ENCODE measurements around the gene MAF. TPM values are rescaled to one million over a fixed set of nuclear protein-coding genes. Genes with fewer than 3 reads are reported as not detected.

The MAF gene
- total and polyA plus RNA-seq, 2 of the 13 experiments (the other 11 are each of a cell fraction or from before 2014, with no cell fraction given): 0.07 to 0.31 TPM

GRCh38 chr16:79601092-79601930 lies 774 bp upstream of the MAF start (continued):
- TF ChIP-seq ZNF597 (CRISPR knock-in tag; IDR thresholded peaks at IDR 0.05): no peak
- no peak for TF ChIP-seq ZFAT (CRISPR knock-in tag; conservative IDR thresholded peaks at IDR 0.05)
- TF ChIP-seq SNAPC4 (CRISPR knock-in tag; IDR thresholded peaks at IDR 0.05): peak; percentile 59; the same call in 1 of the 2 replicates
- no peak for TF ChIP-seq MTA3 (CRISPR knock-in tag; IDR thresholded peaks at IDR 0.05)
- TF ChIP-seq POLR2A (IDR thresholded peaks at IDR 0.05; ENCODE audit: insufficient read depth in 1 of 2, low read depth in 2 of 2, low read length in 2 of 2): peak in 1 of 2 experiments; percentile 46; a peak in 1 of 4 replicates
- TF ChIP-seq NAIF1 (CRISPR knock-in tag; IDR thresholded peaks at IDR 0.05; ENCODE audit: borderline replicate concordance): no peak
- TF ChIP-seq NR1H2 (CRISPR knock-in tag; IDR thresholded peaks at IDR 0.05; ENCODE audit: borderline replicate concordance, low read depth): no peak
- 0 out of 2 replicates have a peak, but pooled peaks have one; percentile 30 for TF ChIP-seq ZNF589 (CRISPR knock-in tag; conservative IDR thresholded peaks at IDR 0.05)
- TF ChIP-seq, protein P1, sequence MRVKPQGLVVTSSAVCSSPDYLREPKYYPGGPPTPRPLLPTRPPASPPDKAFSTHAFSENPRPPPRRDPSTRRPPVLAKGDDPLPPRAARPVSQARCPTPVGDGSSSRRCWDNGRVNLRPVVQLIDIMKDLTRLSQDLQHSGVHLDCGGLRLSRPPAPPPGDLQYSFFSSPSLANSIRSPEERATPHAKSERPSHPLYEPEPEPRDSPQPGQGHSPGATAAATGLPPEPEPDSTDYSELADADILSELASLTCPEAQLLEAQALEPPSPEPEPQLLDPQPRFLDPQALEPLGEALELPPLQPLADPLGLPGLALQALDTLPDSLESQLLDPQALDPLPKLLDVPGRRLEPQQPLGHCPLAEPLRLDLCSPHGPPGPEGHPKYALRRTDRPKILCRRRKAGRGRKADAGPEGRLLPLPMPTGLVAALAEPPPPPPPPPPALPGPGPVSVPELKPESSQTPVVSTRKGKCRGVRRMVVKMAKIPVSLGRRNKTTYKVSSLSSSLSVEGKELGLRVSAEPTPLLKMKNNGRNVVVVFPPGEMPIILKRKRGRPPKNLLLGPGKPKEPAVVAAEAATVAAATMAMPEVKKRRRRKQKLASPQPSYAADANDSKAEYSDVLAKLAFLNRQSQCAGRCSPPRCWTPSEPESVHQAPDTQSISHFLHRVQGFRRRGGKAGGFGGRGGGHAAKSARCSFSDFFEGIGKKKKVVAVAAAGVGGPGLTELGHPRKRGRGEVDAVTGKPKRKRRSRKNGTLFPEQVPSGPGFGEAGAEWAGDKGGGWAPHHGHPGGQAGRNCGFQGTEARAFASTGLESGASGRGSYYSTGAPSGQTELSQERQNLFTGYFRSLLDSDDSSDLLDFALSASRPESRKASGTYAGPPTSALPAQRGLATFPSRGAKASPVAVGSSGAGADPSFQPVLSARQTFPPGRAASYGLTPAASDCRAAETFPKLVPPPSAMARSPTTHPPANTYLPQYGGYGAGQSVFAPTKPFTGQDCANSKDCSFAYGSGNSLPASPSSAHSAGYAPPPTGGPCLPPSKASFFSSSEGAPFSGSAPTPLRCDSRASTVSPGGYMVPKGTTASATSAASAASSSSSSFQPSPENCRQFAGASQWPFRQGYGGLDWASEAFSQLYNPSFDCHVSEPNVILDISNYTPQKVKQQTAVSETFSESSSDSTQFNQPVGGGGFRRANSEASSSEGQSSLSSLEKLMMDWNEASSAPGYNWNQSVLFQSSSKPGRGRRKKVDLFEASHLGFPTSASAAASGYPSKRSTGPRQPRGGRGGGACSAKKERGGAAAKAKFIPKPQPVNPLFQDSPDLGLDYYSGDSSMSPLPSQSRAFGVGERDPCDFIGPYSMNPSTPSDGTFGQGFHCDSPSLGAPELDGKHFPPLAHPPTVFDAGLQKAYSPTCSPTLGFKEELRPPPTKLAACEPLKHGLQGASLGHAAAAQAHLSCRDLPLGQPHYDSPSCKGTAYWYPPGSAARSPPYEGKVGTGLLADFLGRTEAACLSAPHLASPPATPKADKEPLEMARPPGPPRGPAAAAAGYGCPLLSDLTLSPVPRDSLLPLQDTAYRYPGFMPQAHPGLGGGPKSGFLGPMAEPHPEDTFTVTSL (CRISPR knock-in tag; IDR thresholded peaks at IDR 0.05; ENCODE audit: borderline replicate concordance): peak; percentile 28; the same call in 1 of the 2 replicates
- TF ChIP-seq ZNF496 (CRISPR knock-in tag; IDR thresholded peaks at IDR 0.05; ENCODE audit: insufficient replicate concordance): no peak
- TF ChIP-seq ISX (CRISPR knock-in tag; conservative IDR thresholded peaks at IDR 0.05): no peak
- TF ChIP-seq RBFOX2 (IDR thresholded peaks at IDR 0.05; ENCODE audit: low read depth, low read length): no peak
- TF ChIP-seq ZNF746 (CRISPR knock-in tag; IDR thresholded peaks at IDR 0.05): peak; percentile 77
- TF ChIP-seq ZNF513 (CRISPR knock-in tag; conservative IDR thresholded peaks at IDR 0.05): no peak
- no peak for TF ChIP-seq ZNF598 (CRISPR knock-in tag; IDR thresholded peaks at IDR 0.05; ENCODE audit: borderline replicate concordance)
